Measurements from ENCODE around the gene RAPGEF1. TPM values are rescaled to one million over a fixed set of nuclear protein-coding genes. Genes with fewer than 3 reads are reported as not detected.

RAPGEF1 gene
- polyA plus RNA-seq, 2 donors = 9.0 to 11.0 TPM

- peaks cover 0 to 19% of the 10 kb centered on the region in 2 donors for H3K36me3 ChIP-seq (ENCODE audit: control insufficient read depth in 2 of 2, insufficient read depth in 2 of 2, low read length in 1 of 2)
- no peaks in the 10 kb centered on the region for H3K27me3 ChIP-seq (ENCODE audit: control insufficient read depth in 1 of 2, insufficient read depth in 2 of 2, low read length in 2 of 2)
- no peaks in the 10 kb centered on the region for H3K9me3 ChIP-seq (ENCODE audit: control insufficient read depth in 2 of 2, insufficient read depth in 1 of 2, low read depth in 1 of 2, low read length in 1 of 2)
- WGBS, 2 donors = 69 to 70% methylated on average over 7 of the region's 7 CpGs
- peak overlapping the region in 1 of 2 donors; percentile 35 for H3K27ac ChIP-seq (ENCODE audit: low read depth in 2 of 2, low read length in 1 of 2)
- peaks cover 2 to 13% of the 10 kb centered on the region in 2 donors for H3K4me1 ChIP-seq (ENCODE audit: control insufficient read depth in 2 of 2, insufficient read depth in 2 of 2, low read length in 1 of 2)
- H3K4me3 ChIP-seq (ENCODE audit: low read depth in 1 of 2, low read length in 2 of 2) = no peak overlapping the region
Measured at GRCh38 chr9:131610231-131610761, 129.6 kb downstream of the RAPGEF1 start.

DNA sequence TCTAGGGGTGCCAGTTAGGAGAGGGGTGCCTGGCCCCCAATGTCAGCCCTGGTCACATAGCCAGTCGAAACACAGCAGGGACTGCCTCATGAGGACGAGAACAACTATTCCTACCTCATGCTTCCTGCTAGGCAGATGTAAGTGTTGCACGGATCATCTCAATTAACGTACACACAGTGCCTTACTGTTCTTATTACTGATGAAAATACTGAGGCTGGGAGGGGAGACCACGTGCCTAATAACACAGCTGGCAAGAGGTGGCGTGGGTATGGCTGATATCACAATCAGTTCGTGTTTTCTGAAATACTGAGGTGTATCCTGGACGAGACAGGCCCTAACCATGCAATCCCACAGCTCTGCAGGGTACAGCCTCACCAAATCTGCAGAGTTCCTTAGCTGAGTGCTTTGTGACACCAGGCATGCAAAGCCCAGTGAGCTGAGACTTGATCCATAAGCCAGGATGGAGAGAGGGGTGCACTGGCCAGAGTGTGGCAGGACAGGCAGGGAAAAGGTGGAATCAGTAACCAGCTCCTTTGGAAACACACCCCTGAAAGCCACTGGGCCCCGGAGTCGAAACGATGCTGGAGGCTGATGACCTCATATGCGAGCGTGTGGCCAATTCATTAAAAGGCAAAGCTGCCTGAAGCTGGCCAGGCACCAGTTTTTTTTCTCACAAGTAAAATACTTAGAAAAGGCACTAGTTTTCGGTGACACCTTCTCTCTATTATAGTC, 130.6 kb downstream of the RAPGEF1 start:
- Histone ChIP-seq H3K9me3 (ENCODE audit: control insufficient read depth in 2 of 2, insufficient read depth in 1 of 2, low read depth in 1 of 2, low read length in 1 of 2) (no peaks in the 10 kb centered on the region), H3K4me3 (ENCODE audit: low read depth in 1 of 2, low read length in 2 of 2) (no peak overlapping the region), H3K27me3 (ENCODE audit: control insufficient read depth in 1 of 2, insufficient read depth in 2 of 2, low read length in 2 of 2) (no peaks in the 10 kb centered on the region), H3K36me3 (ENCODE audit: control insufficient read depth in 2 of 2, insufficient read depth in 2 of 2, low read length in 1 of 2) (peaks cover 0 to 24% of the 10 kb centered on the region in 2 donors), H3K4me1 (ENCODE audit: control insufficient read depth in 2 of 2, insufficient read depth in 2 of 2, low read length in 1 of 2) (peaks cover 2 to 13% of the 10 kb centered on the region in 2 donors), H3K27ac (ENCODE audit: low read depth in 2 of 2, low read length in 1 of 2) (peak overlapping the region; percentile 57 to 75)
- WGBS, 2 donors = 32 to 42% methylated on average over 14 of the region's 14 CpGs

DNA sequence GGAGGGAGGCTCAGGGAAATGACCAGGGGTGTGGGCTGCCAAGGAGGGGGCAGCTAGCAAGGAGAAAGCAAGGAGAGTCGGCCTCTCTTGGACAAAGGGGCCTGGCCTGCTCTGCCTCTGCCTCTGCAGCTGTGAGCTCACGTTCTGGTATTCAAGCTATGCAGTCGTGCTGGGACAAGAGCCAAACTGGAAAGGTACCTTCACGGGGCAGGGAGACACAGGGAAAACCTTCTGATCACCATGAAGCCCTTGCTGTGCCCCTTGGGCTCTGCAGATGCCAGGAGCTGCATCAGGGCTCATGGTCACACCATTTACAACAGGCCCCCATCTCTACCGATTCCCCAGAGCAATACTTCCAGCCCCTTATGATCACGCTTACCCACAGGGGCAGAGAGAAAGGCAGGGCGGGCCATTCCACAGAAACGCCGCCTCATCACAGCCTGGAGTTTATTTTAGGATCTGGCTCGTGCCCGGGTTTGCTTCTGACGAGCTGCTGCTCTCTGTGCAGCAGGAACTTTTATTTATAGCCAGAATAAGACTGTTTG, 131.3 kb downstream of the RAPGEF1 start:
- Histone ChIP-seq H3K4me1 (ENCODE audit: control insufficient read depth in 2 of 2, insufficient read depth in 2 of 2, low read length in 1 of 2) (peaks cover 2 to 13% of the 10 kb centered on the region in 2 donors), H3K9me3 (ENCODE audit: control insufficient read depth in 2 of 2, insufficient read depth in 1 of 2, low read depth in 1 of 2, low read length in 1 of 2) (no peaks in the 10 kb centered on the region), H3K27me3 (ENCODE audit: control insufficient read depth in 1 of 2, insufficient read depth in 2 of 2, low read length in 2 of 2) (no peaks in the 10 kb centered on the region), H3K27ac (ENCODE audit: low read depth in 2 of 2, low read length in 1 of 2) (peak overlapping the region; percentile 57 to 75), H3K36me3 (ENCODE audit: control insufficient read depth in 2 of 2, insufficient read depth in 2 of 2, low read length in 1 of 2) (peaks cover 3 to 27% of the 10 kb centered on the region in 2 donors), H3K4me3 (ENCODE audit: low read depth in 1 of 2, low read length in 2 of 2) (no peak overlapping the region)
- WGBS, 2 donors = 26 to 32% methylated on average over 12 of the region's 12 CpGs

DNA sequence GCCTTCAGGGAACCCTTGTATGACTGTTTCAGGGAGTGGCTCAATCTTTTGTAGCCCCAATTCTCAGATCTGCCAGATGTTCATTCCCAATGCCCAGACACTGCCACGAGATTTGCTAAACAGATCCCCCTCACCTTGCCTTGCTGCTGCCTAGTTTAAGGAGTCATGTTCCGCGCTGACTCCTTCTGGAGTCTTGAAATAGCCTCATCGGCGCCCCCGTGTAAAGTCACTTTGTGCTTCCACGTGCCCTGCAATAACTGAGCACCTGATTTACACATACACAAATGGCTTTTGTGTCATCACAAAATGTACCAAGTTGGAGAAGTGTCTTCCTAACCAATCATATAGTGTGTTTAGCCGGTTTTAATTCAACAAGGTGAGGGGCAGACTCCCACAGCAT, 132.3 kb downstream of the RAPGEF1 start:
- WGBS, 2 donors = 81 to 88% methylated on average over 8 of the region's 8 CpGs
- Histone ChIP-seq H3K36me3 (ENCODE audit: control insufficient read depth in 2 of 2, insufficient read depth in 2 of 2, low read length in 1 of 2) (peaks cover 6 to 28% of the 10 kb centered on the region in 2 donors), H3K4me1 (ENCODE audit: control insufficient read depth in 2 of 2, insufficient read depth in 2 of 2, low read length in 1 of 2) (peaks cover 2 to 13% of the 10 kb centered on the region in 2 donors), H3K9me3 (ENCODE audit: control insufficient read depth in 2 of 2, insufficient read depth in 1 of 2, low read depth in 1 of 2, low read length in 1 of 2) (no peaks in the 10 kb centered on the region), H3K4me3 (ENCODE audit: low read depth in 1 of 2, low read length in 2 of 2) (no peak overlapping the region), H3K27ac (ENCODE audit: low read depth in 2 of 2, low read length in 1 of 2) (peak overlapping the region in 1 of 2 donors; percentile 53), H3K27me3 (ENCODE audit: control insufficient read depth in 1 of 2, insufficient read depth in 2 of 2, low read length in 2 of 2) (no peaks in the 10 kb centered on the region)

GRCh38 chr9:131606896-131607567, 132.8 kb downstream of the RAPGEF1 start:
- Histone ChIP-seq H3K27me3 (ENCODE audit: control insufficient read depth in 1 of 2, insufficient read depth in 2 of 2, low read length in 2 of 2) (no peaks in the 10 kb centered on the region), H3K27ac (ENCODE audit: low read depth in 2 of 2, low read length in 1 of 2) (no peak overlapping the region), H3K9me3 (ENCODE audit: control insufficient read depth in 2 of 2, insufficient read depth in 1 of 2, low read depth in 1 of 2, low read length in 1 of 2) (no peaks in the 10 kb centered on the region), H3K4me1 (ENCODE audit: control insufficient read depth in 2 of 2, insufficient read depth in 2 of 2, low read length in 1 of 2) (peaks cover 2 to 13% of the 10 kb centered on the region in 2 donors), H3K4me3 (ENCODE audit: low read depth in 1 of 2, low read length in 2 of 2) (no peak overlapping the region), H3K36me3 (ENCODE audit: control insufficient read depth in 2 of 2, insufficient read depth in 2 of 2, low read length in 1 of 2) (peaks cover 6 to 24% of the 10 kb centered on the region in 2 donors)
- WGBS, 2 donors = 89 to 93% methylated on average over 13 of the region's 13 CpGs

GRCh38 chr9:131605770-131606590, 133.9 kb downstream of the RAPGEF1 start:
- Histone ChIP-seq H3K36me3 (ENCODE audit: control insufficient read depth in 2 of 2, insufficient read depth in 2 of 2, low read length in 1 of 2) (peaks cover 6 to 24% of the 10 kb centered on the region in 2 donors), H3K9me3 (ENCODE audit: control insufficient read depth in 2 of 2, insufficient read depth in 1 of 2, low read depth in 1 of 2, low read length in 1 of 2) (no peaks in the 10 kb centered on the region), H3K4me3 (ENCODE audit: low read depth in 1 of 2, low read length in 2 of 2) (no peak overlapping the region), H3K4me1 (ENCODE audit: control insufficient read depth in 2 of 2, insufficient read depth in 2 of 2, low read length in 1 of 2) (peaks cover 0 to 13% of the 10 kb centered on the region in 2 donors), H3K27me3 (ENCODE audit: control insufficient read depth in 1 of 2, insufficient read depth in 2 of 2, low read length in 2 of 2) (no peaks in the 10 kb centered on the region), H3K27ac (ENCODE audit: low read depth in 2 of 2, low read length in 1 of 2) (no peak overlapping the region)
- WGBS, 2 donors = 76 to 84% methylated on average over 9 of the region's 9 CpGs

GRCh38 chr9:131603711-131604439, 136.0 kb downstream of the RAPGEF1 start:
- H3K36me3 ChIP-seq (ENCODE audit: control insufficient read depth in 2 of 2, insufficient read depth in 2 of 2, low read length in 1 of 2) = peaks cover 9 to 28% of the 10 kb centered on the region in 2 donors
- H3K27me3 ChIP-seq (ENCODE audit: control insufficient read depth in 1 of 2, insufficient read depth in 2 of 2, low read length in 2 of 2) = no peaks in the 10 kb centered on the region
- H3K9me3 ChIP-seq (ENCODE audit: control insufficient read depth in 2 of 2, insufficient read depth in 1 of 2, low read depth in 1 of 2, low read length in 1 of 2) = no peaks in the 10 kb centered on the region
- no peak overlapping the region for H3K27ac ChIP-seq (ENCODE audit: low read depth in 2 of 2, low read length in 1 of 2)
- no peak overlapping the region for H3K4me3 ChIP-seq (ENCODE audit: low read depth in 1 of 2, low read length in 2 of 2)
- H3K4me1 ChIP-seq (ENCODE audit: control insufficient read depth in 2 of 2, insufficient read depth in 2 of 2, low read length in 1 of 2) = peaks cover 0 to 6% of the 10 kb centered on the region in 2 donors
- 92 to 93% methylated on average over 16 of the region's 16 CpGs for WGBS, 2 donors

GRCh38 chr9:131603199-131603598, 136.7 kb downstream of the RAPGEF1 start:
- H3K9me3 ChIP-seq (ENCODE audit: control insufficient read depth in 2 of 2, insufficient read depth in 1 of 2, low read depth in 1 of 2, low read length in 1 of 2) = no peaks in the 10 kb centered on the region
- WGBS, 2 donors = 87 to 90% methylated on average over 9 of the region's 9 CpGs
- H3K27me3 ChIP-seq (ENCODE audit: control insufficient read depth in 1 of 2, insufficient read depth in 2 of 2, low read length in 2 of 2) = no peaks in the 10 kb centered on the region
- H3K36me3 ChIP-seq (ENCODE audit: control insufficient read depth in 2 of 2, insufficient read depth in 2 of 2, low read length in 1 of 2) = peaks cover 11 to 33% of the 10 kb centered on the region in 2 donors
- H3K4me1 ChIP-seq (ENCODE audit: control insufficient read depth in 2 of 2, insufficient read depth in 2 of 2, low read length in 1 of 2) = peaks cover 0 to under 1% of the 10 kb centered on the region in 2 donors
- H3K27ac ChIP-seq (ENCODE audit: low read depth in 2 of 2, low read length in 1 of 2) = no peak overlapping the region
- H3K4me3 ChIP-seq (ENCODE audit: low read depth in 1 of 2, low read length in 2 of 2) = no peak overlapping the region
